H9 (cell line): ENCODE data around the gene CTDSP2. TPM values are rescaled to one million over a fixed set of nuclear protein-coding genes. Genes with fewer than 3 reads are reported as not detected.

Experiments
- DNase-seq: peaks from one replicate; pipeline ENCODE4 v3.0.0-alpha.2; 2017
- H2AFZ ChIP-seq: one replicate; pipeline ENCODE4 v1.6.1; 2013; ENCODE audit warnings: mild to moderate bottlenecking, low read length, control low read depth, moderate library complexity
- H2AK5ac ChIP-seq: 2 replicates; pipeline ENCODE4 v1.6.1; 2013; ENCODE audit warnings: low read length, control low read depth, mixed read lengths; ENCODE audit not compliant: insufficient read length
- H2BK120ac ChIP-seq: one replicate; pipeline ENCODE4 v1.6.1; 2013; ENCODE audit warnings: low read depth, mild to moderate bottlenecking, low read length, control low read depth, inconsistent platforms; ENCODE audit not compliant: poor library complexity, severe bottlenecking
- H2BK12ac ChIP-seq: 2 replicates; pipeline ENCODE4 v1.6.1; 2013; ENCODE audit warnings: low read length, control low read depth, mixed read lengths, low read depth; ENCODE audit not compliant: insufficient read length
- H2BK15ac ChIP-seq: 2 replicates; pipeline ENCODE4 v1.6.1; 2013; ENCODE audit warnings: low read depth, low read length, control low read depth
- H2BK20ac ChIP-seq: one replicate; pipeline ENCODE4 v1.6.1; 2013; ENCODE audit warnings: low read depth, mild to moderate bottlenecking, low read length, control low read depth, inconsistent platforms; ENCODE audit not compliant: poor library complexity, severe bottlenecking
- H2BK5ac ChIP-seq: 2 replicates; pipeline ENCODE4 v1.6.1; 2013; ENCODE audit warnings: low read length, control low read depth, mixed read lengths; ENCODE audit not compliant: insufficient read length
- H3K14ac ChIP-seq: 2 replicates; pipeline ENCODE4 v1.6.1; 2013; ENCODE audit warnings: low read length, control low read depth; ENCODE audit not compliant: insufficient read depth
- H3K18ac ChIP-seq: 2 replicates; pipeline ENCODE4 v1.6.1; 2013; ENCODE audit warnings: low read depth, mild to moderate bottlenecking, mixed read lengths, low read length, control low read depth; ENCODE audit not compliant: insufficient read length
- H3K23ac ChIP-seq: 2 replicates; pipeline ENCODE4 v1.6.1; 2013; ENCODE audit warnings: low read length, control low read depth, mixed read lengths, low read depth; ENCODE audit not compliant: insufficient read length
- H3K23me2 ChIP-seq: 2 replicates; pipeline ENCODE4 v1.6.1; 2013; ENCODE audit warnings: low read depth, mild to moderate bottlenecking, mixed read lengths, low read length, control low read depth; ENCODE audit not compliant: insufficient read length, poor library complexity, severe bottlenecking
- H3K27ac ChIP-seq: 2 replicates; pipeline ENCODE4 v1.5.1; 2013; ENCODE audit warnings: low read length, control low read depth, mixed read lengths, low read depth; ENCODE audit not compliant: insufficient read length
- H3K27me3 ChIP-seq: 2 replicates; pipeline ENCODE4 v1.6.1; 2013; ENCODE audit warnings: low read length, control low read depth, inconsistent platforms; ENCODE audit not compliant: insufficient read depth
- H3K4ac ChIP-seq: 2 replicates; pipeline ENCODE4 v1.6.1; 2013; ENCODE audit warnings: low read depth, mild to moderate bottlenecking, control low read depth, inconsistent platforms, low read length, moderate library complexity
- H3K4me1 ChIP-seq: 2 replicates; pipeline ENCODE4 v1.6.1; 2013; ENCODE audit warnings: low read length, control low read depth, inconsistent platforms; ENCODE audit not compliant: insufficient read depth
- H3K4me2 ChIP-seq: 2 replicates; pipeline ENCODE4 v1.6.1; 2013; ENCODE audit warnings: low read length, control low read depth, mixed read lengths; ENCODE audit not compliant: insufficient read length, insufficient read depth
- H3K56ac ChIP-seq: 2 replicates; pipeline ENCODE4 v1.6.1; 2013; ENCODE audit warnings: low read depth, mild to moderate bottlenecking, mixed read lengths, low read length, control low read depth; ENCODE audit not compliant: insufficient read length
- H3K79me1 ChIP-seq: 2 replicates; pipeline ENCODE4 v1.6.1; 2013; ENCODE audit warnings: low read depth, mild to moderate bottlenecking, moderate library complexity, low read length, control low read depth, inconsistent platforms; ENCODE audit not compliant: insufficient read depth, poor library complexity, severe bottlenecking
- H3K79me2 ChIP-seq: 2 replicates; pipeline ENCODE4 v1.6.1; 2013; ENCODE audit warnings: low read length, control low read depth, inconsistent platforms; ENCODE audit not compliant: insufficient read depth
- H3K9ac ChIP-seq: 2 replicates; pipeline ENCODE4 v1.6.1; 2013; ENCODE audit warnings: low read length, control low read depth, mixed read lengths; ENCODE audit not compliant: insufficient read length; ENCODE audit errors: extremely low read depth
- H3K9me3 ChIP-seq: one replicate; pipeline ENCODE4 v1.6.1; 2013; ENCODE audit warnings: low read depth, low read length, inconsistent platforms; ENCODE audit not compliant: control insufficient read depth
- H3T11ph ChIP-seq: one replicate; pipeline ENCODE4 v1.6.1; 2013; ENCODE audit warnings: mild to moderate bottlenecking, low read length, control low read depth, inconsistent platforms
- H4K20me1 ChIP-seq: one replicate; pipeline ENCODE4 v1.6.1; 2013; ENCODE audit not compliant: control insufficient read depth, insufficient read length, insufficient read depth
- H4K5ac ChIP-seq: 2 replicates; pipeline ENCODE4 v1.6.1; 2013; ENCODE audit warnings: low read depth, mild to moderate bottlenecking, mixed read lengths, low read length, control low read depth; ENCODE audit not compliant: insufficient read length
- H4K8ac ChIP-seq: replicated peaks from 2 replicates; pipeline ENCODE4 v1.6.1; 2013; ENCODE audit warnings: low read length, control low read depth, mixed read lengths, low read depth; ENCODE audit not compliant: insufficient read length
- H4K91ac ChIP-seq: 2 replicates; pipeline ENCODE4 v1.6.1; 2013; ENCODE audit warnings: low read depth, mild to moderate bottlenecking, moderate library complexity, mixed read lengths, low read length, control low read depth; ENCODE audit not compliant: insufficient read length
- H3K27ac Mint-ChIP-seq, 3 experiments: 2 replicates in 2 of 3; 3 replicates in 1 of 3; pipeline ENCODE4 v1.8.0; 2020 to 2021; ENCODE audit warnings: mixed read lengths in 3 of 3, mild to moderate bottlenecking in 1 of 3, moderate library complexity in 1 of 3
- H3K27me3 Mint-ChIP-seq: 2 replicates; pipeline ENCODE4 v1.8.0; 2021; ENCODE audit warnings: low read depth, mild to moderate bottlenecking, moderate library complexity, mixed read lengths
- H3K36me3 Mint-ChIP-seq, 3 experiments: 2 replicates in 2 of 3; 3 replicates in 1 of 3; pipeline ENCODE4 v1.8.0; 2020 to 2021; ENCODE audit warnings: low read depth in 3 of 3, mixed read lengths in 3 of 3; ENCODE audit not compliant: insufficient read depth in 1 of 3
- H3K4me1 Mint-ChIP-seq, 2 experiments: 2 replicates each; pipeline ENCODE4 v1.8.0; 2020; ENCODE audit warnings: mixed read lengths in 2 of 2
- H3K4me3 Mint-ChIP-seq, 2 experiments: 2 replicates in 1 of 2; 3 replicates in 1 of 2; pipeline ENCODE4 v1.8.0; 2020 to 2021; ENCODE audit warnings: mild to moderate bottlenecking in 2 of 2, mixed read lengths in 2 of 2, moderate library complexity in 1 of 2
- H3K9me3 Mint-ChIP-seq, 2 experiments: 2 replicates in 1 of 2; 3 replicates in 1 of 2; pipeline ENCODE4 v1.8.0; 2020; ENCODE audit warnings: mild to moderate bottlenecking in 2 of 2, mixed read lengths in 2 of 2, moderate library complexity in 1 of 2
- WGBS: extraction: QIAGEN DNeasy Blood & Tissue Kit; methylation state at CpG from one replicate; pipeline ENCODE4 v1.1.7; 2013; ENCODE audit warnings: missing lambda C conversion rate, low lambda C conversion rate, mixed read lengths; ENCODE audit not compliant: insufficient read length; ENCODE audit errors: extremely low coverage; 5-methylcytosine and 5-hydroxymethylcytosine counted together
- total RNA-seq: library from RNA; stranded (reverse); gene quantifications from 2 replicates; pipeline ENCODE4 v1.2.1, GENCODE V29; 2021
- TF ChIP-seq, protein P1 (sequence below): fragments of 200-600 bp; sonication (generic); conservative IDR thresholded peaks from 3 replicates; pipeline ENCODE4 v1.8.0; 2021; ENCODE audit warnings: antibody characterized with exemption, mild to moderate bottlenecking

The CTDSP2 gene
- total RNA-seq, 1 experiment from 2014 or later: 103 TPM

DNA sequence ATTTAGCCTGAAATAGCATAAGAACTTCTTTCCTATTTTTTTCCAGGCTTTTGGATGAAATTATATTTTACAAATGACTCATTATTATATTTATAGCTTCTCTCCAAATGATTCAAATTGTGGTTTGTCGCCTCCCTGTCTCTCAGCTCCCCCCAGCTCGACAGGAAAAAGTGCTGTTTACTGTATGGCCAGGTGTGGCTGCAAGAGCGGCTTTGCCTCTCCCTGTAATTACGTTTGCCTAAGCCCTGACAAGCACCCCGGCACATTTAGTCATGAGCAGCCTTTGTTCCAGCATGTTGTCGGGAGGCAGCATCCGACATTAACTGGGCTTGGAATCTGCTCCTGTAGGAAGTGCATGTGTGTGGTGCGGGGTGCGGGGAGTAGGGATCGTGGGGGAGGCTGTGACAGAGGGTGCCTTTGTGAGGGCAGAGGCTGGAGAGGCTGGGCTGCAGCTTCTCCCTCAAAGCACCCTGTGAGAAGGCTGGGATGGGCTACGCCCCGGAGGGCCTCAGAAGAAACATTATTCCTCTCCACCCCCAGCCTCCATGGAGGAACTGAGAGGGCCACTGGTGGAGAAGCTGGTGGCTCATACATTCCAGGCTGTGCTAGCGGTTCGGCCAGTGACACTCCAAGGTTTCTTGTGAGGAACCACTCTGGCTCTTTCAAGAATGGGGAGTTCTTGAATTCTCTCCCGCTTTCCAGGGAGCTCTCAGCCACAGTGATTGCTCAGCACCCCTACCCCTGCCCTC is 42.1 kb upstream of the CTDSP2 start:
- H2AFZ ChIP-seq: peak overlapping the region; percentile 80
- no peak overlapping the region for H2AK5ac ChIP-seq
- peak; percentile 72 for DNase-seq
- Mint-ChIP-seq H3K36me3 (no peaks in the 10 kb centered on the region; a peak in 1 of 7 replicates), H3K4me3 (peak overlapping the region in 1 of 2 experiments; percentile 61; a peak in 3 of 5 replicates), H3K27me3 (peaks cover 3% of the 10 kb centered on the region), H3K9me3 (peaks cover 0 to 3% of the 10 kb centered on the region in 2 experiments; a peak in 2 of 5 replicates), H3K4me1 (peaks cover 18 to 41% of the 10 kb centered on the region in 2 experiments), H3K27ac (peak overlapping the region; percentile 8 to 93 (median 54); a peak in 4 of 7 replicates)
- H3K4me2 ChIP-seq: peak overlapping the region; percentile 35
- no CpG with 5 or more reads among the region's 15 CpGs for WGBS
- H3K14ac ChIP-seq: peak overlapping the region; percentile 90; the same call in 1 of the 2 replicates
- no peaks in the 10 kb centered on the region for H3K23me2 ChIP-seq
- no peaks in the 10 kb centered on the region for H3K9me3 ChIP-seq
- H2BK12ac ChIP-seq: no peak overlapping the region
- no peak overlapping the region for H3K9ac ChIP-seq
- H3K27ac ChIP-seq: no peak overlapping the region
- H3K79me2 ChIP-seq: no peaks in the 10 kb centered on the region
- no peak overlapping the region for H2BK5ac ChIP-seq
- H3T11ph ChIP-seq: no peak overlapping the region
- no peak overlapping the region for H4K8ac ChIP-seq
- H3K4me1 ChIP-seq: peaks cover 4% of the 10 kb centered on the region; the same call in 1 of the 2 replicates
- no peaks in the 10 kb centered on the region for H4K20me1 ChIP-seq
- peak overlapping the region; percentile 68 for H3K18ac ChIP-seq
- H2BK120ac ChIP-seq: no peak overlapping the region
- H3K4ac ChIP-seq: no peak overlapping the region
- no peak overlapping the region for H2BK15ac ChIP-seq
- H4K91ac ChIP-seq: no peak overlapping the region
- H2BK20ac ChIP-seq: no peak overlapping the region
- peak overlapping the region; percentile 81 for H4K5ac ChIP-seq
- TF ChIP-seq, protein P1, sequence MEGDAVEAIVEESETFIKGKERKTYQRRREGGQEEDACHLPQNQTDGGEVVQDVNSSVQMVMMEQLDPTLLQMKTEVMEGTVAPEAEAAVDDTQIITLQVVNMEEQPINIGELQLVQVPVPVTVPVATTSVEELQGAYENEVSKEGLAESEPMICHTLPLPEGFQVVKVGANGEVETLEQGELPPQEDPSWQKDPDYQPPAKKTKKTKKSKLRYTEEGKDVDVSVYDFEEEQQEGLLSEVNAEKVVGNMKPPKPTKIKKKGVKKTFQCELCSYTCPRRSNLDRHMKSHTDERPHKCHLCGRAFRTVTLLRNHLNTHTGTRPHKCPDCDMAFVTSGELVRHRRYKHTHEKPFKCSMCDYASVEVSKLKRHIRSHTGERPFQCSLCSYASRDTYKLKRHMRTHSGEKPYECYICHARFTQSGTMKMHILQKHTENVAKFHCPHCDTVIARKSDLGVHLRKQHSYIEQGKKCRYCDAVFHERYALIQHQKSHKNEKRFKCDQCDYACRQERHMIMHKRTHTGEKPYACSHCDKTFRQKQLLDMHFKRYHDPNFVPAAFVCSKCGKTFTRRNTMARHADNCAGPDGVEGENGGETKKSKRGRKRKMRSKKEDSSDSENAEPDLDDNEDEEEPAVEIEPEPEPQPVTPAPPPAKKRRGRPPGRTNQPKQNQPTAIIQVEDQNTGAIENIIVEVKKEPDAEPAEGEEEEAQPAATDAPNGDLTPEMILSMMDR: no peak
- no peak overlapping the region for H3K23ac ChIP-seq
- no peaks in the 10 kb centered on the region for H3K79me1 ChIP-seq
- no peaks in the 10 kb centered on the region; the same call in 1 of the 2 replicates for H3K27me3 ChIP-seq
- no peak overlapping the region for H3K56ac ChIP-seq
